ENCODE results near the gene AFAP1. TPM values are rescaled to one million over a fixed set of nuclear protein-coding genes. Genes with fewer than 3 reads are reported as not detected.
A peak's percentile ranks its signal among the peaks of the same experiment; 100 is the strongest.

Gene AFAP1
- total and polyA plus RNA-seq, 2 donors from 2014 or later = 2.6 to 26.3 TPM

GRCh38 chr4:7824218-7824617 lies 115.4 kb downstream of the AFAP1 start:
- Histone ChIP-seq H3K4me3 (ENCODE audit: low read length in 3 of 3) (no peak overlapping the region), H3K27ac (ENCODE audit: low read depth in 2 of 2, low read length in 2 of 2) (peak overlapping the region in 1 of 2 donors; percentile 18), H3K4me1 (ENCODE audit: control insufficient read depth in 2 of 3, insufficient read depth in 2 of 3, low read depth in 1 of 3, low read length in 3 of 3) (peaks cover 8 to 22% (median 18%) of the 10 kb centered on the region in 3 donors), H3K36me3 (ENCODE audit: control insufficient read depth in 2 of 3, insufficient read depth in 3 of 3, low read length in 3 of 3) (no peaks in the 10 kb centered on the region), H3K9ac (ENCODE audit: low read length in 3 of 3) (no peak overlapping the region), H3K9me3 (ENCODE audit: control insufficient read depth in 2 of 3, insufficient read depth in 1 of 3, low read length in 3 of 3) (no peaks in the 10 kb centered on the region), H3K27me3 (ENCODE audit: control insufficient read depth, insufficient read depth, low read length) (no peaks in the 10 kb centered on the region)
- intact Hi-C loops (cut with DNase I) = no loop called here
- DNase-seq (peak in 2 of 5 donors; percentile 65 to 82), FAIRE-seq (no peak)
- TF ChIP-seq CTCF (IDR thresholded peaks at IDR 0.05; ENCODE audit: borderline replicate concordance, extremely low read depth, insufficient read depth) = no peak

- no peaks in the 10 kb centered on the region for H3K36me3 ChIP-seq (ENCODE audit: control insufficient read depth in 2 of 3, insufficient read depth in 3 of 3, low read length in 3 of 3)
- no peak for TF ChIP-seq CTCF (IDR thresholded peaks at IDR 0.05; ENCODE audit: borderline replicate concordance, extremely low read depth, insufficient read depth)
- no peaks in the 10 kb centered on the region for H3K27me3 ChIP-seq (ENCODE audit: control insufficient read depth, insufficient read depth, low read length)
- H3K9ac ChIP-seq (ENCODE audit: low read length in 3 of 3) = no peak overlapping the region
- H3K4me3 ChIP-seq (ENCODE audit: low read length in 3 of 3) = no peak overlapping the region
- H3K9me3 ChIP-seq (ENCODE audit: control insufficient read depth in 2 of 3, insufficient read depth in 1 of 3, low read length in 3 of 3) = no peaks in the 10 kb centered on the region
- peak; percentile 62 to 91 (median 88) for DNase-seq
- peaks cover 8 to 17% (median 15%) of the 10 kb centered on the region in 3 donors for H3K4me1 ChIP-seq (ENCODE audit: control insufficient read depth in 2 of 3, insufficient read depth in 2 of 3, low read depth in 1 of 3, low read length in 3 of 3)
- H3K27ac ChIP-seq (ENCODE audit: low read depth in 2 of 2, low read length in 2 of 2) = peak overlapping the region; percentile 59 to 82
- peak; percentile 66 for FAIRE-seq
- intact Hi-C loops (cut with DNase I) = no loop called here
Measured at GRCh38 chr4:7823416-7823824, 116.2 kb downstream of the AFAP1 start.

GRCh38 chr4:7822877-7823276 lies 116.8 kb downstream of the AFAP1 start:
- TF ChIP-seq CTCF (IDR thresholded peaks at IDR 0.05; ENCODE audit: borderline replicate concordance, extremely low read depth, insufficient read depth) = no peak
- DNase-seq = no peak
- Histone ChIP-seq H3K4me1 (ENCODE audit: control insufficient read depth in 2 of 3, insufficient read depth in 2 of 3, low read depth in 1 of 3, low read length in 3 of 3) (peaks cover 8 to 13% (median 12%) of the 10 kb centered on the region in 3 donors), H3K4me3 (ENCODE audit: low read length in 3 of 3) (no peak overlapping the region), H3K9ac (ENCODE audit: low read length in 3 of 3) (no peak overlapping the region), H3K27me3 (ENCODE audit: control insufficient read depth, insufficient read depth, low read length) (no peaks in the 10 kb centered on the region), H3K9me3 (ENCODE audit: control insufficient read depth in 2 of 3, insufficient read depth in 1 of 3, low read length in 3 of 3) (no peaks in the 10 kb centered on the region), H3K27ac (ENCODE audit: low read depth in 2 of 2, low read length in 2 of 2) (peak overlapping the region; percentile 59 to 82), H3K36me3 (ENCODE audit: control insufficient read depth in 2 of 3, insufficient read depth in 3 of 3, low read length in 3 of 3) (no peaks in the 10 kb centered on the region)
- no peak for FAIRE-seq
- intact Hi-C loops (cut with DNase I) = no loop called here

GRCh38 chr4:7822137-7822505 lies 117.5 kb downstream of the AFAP1 start:
- Histone ChIP-seq H3K36me3 (ENCODE audit: control insufficient read depth in 2 of 3, insufficient read depth in 3 of 3, low read length in 3 of 3) (no peaks in the 10 kb centered on the region), H3K4me1 (ENCODE audit: control insufficient read depth in 2 of 3, insufficient read depth in 2 of 3, low read depth in 1 of 3, low read length in 3 of 3) (peaks cover 8 to 12% (median 11%) of the 10 kb centered on the region in 3 donors), H3K9ac (ENCODE audit: low read length in 3 of 3) (peak overlapping the region in 1 of 3 donors; percentile 2), H3K4me3 (ENCODE audit: low read length in 3 of 3) (no peak overlapping the region), H3K9me3 (ENCODE audit: control insufficient read depth in 2 of 3, insufficient read depth in 1 of 3, low read length in 3 of 3) (no peaks in the 10 kb centered on the region), H3K27me3 (ENCODE audit: control insufficient read depth, insufficient read depth, low read length) (no peaks in the 10 kb centered on the region), H3K27ac (ENCODE audit: low read depth in 2 of 2, low read length in 2 of 2) (no peak overlapping the region)
- TF ChIP-seq CTCF (IDR thresholded peaks at IDR 0.05; ENCODE audit: borderline replicate concordance, extremely low read depth, insufficient read depth) = no peak
- FAIRE-seq (no peak), DNase-seq (no peak)
- intact Hi-C loops (cut with DNase I) = no loop called here

Data from kidney (tissue), 14 donors.